GM23338 (cell line): ENCODE results near the gene AP5S1.

Source experiments
- EZH2 ChIP-seq: fragments of 200-600 bp; sonication (generic); IDR thresholded peaks from one replicate; pipeline ENCODE4 v1.8.0; 2017; ENCODE audit warnings: antibody characterized with exemption, mild to moderate bottlenecking, low read depth; ENCODE audit not compliant: unreplicated experiment
- EZH2phosphoT487 ChIP-seq: fragments of 200-600 bp; sonication (generic); IDR thresholded peaks from one replicate; pipeline ENCODE4 v1.8.1; 2018; ENCODE audit warnings: antibody characterized with exemption; ENCODE audit not compliant: unreplicated experiment
- JUNB ChIP-seq: IDR thresholded peaks from one replicate; pipeline ENCODE4 v1.6.1; 2016; ENCODE audit warnings: antibody characterized with exemption; ENCODE audit not compliant: unreplicated experiment
- REST ChIP-seq: IDR thresholded peaks from one replicate; pipeline ENCODE4 v1.6.1; 2018; ENCODE audit warnings: antibody characterized with exemption; ENCODE audit not compliant: unreplicated experiment

GRCh38 chr20:3784216-3784853, 36.0 kb upstream of the AP5S1 start:
- TF ChIP-seq REST: peak; percentile 21
- TF ChIP-seq EZH2: no peak
- no peak for TF ChIP-seq JUNB
- no peak for TF ChIP-seq EZH2phosphoT487
